ENCODE data around the gene HMG20A. TPM values are rescaled to one million over a fixed set of nuclear protein-coding genes. Genes with fewer than 3 reads are reported as not detected.
A peak's percentile ranks its signal among the peaks of the same experiment; 100 is the strongest.

HMG20A gene
- total and polyA plus RNA-seq, 2 experiments from 2014 or later = 17.8 to 57.8 TPM

- Histone ChIP-seq H4K20me1 (replicated peaks; ENCODE audit: insufficient read depth) (peaks cover 10% of the 10 kb centered on the region), H3K4me2 (no peak overlapping the region), H2AFZ (no peak overlapping the region), H3K27me3 (ENCODE audit: insufficient read depth) (no peaks in the 10 kb centered on the region), H3F3A (replicated peaks; ENCODE audit: low read depth) (no peaks in the 10 kb centered on the region), H3K36me3 (ENCODE audit: insufficient read depth) (no peaks in the 10 kb centered on the region), H3K4me3 (no peak overlapping the region), H3K9me2 (ENCODE audit: insufficient read depth) (no peaks in the 10 kb centered on the region), H3K79me2 (replicated peaks; ENCODE audit: insufficient read depth) (peaks cover 86% of the 10 kb centered on the region), H3K4me1 (ENCODE audit: insufficient read depth) (no peaks in the 10 kb centered on the region), H3K27ac (ENCODE audit: low read depth) (no peak overlapping the region)
- DNase-seq (ENCODE audit: low spot score) (no peak), ATAC-seq (no peak)
- peaks cover 8% of the 10 kb centered on the region; the same call in 2 of the 3 replicates for H3K36me3 Mint-ChIP-seq (ENCODE audit: low read depth)
- H3K4me1 Mint-ChIP-seq = peaks cover 12% of the 10 kb centered on the region
- H3K9me3 Mint-ChIP-seq = peaks cover 9% of the 10 kb centered on the region
- no peak overlapping the region for H3K4me3 Mint-ChIP-seq
- TF ChIP-seq ZNF331 (CRISPR knock-in tag; IDR thresholded peaks at IDR 0.05; ENCODE audit: low read depth) (no peak), JUNB (IDR thresholded peaks at IDR 0.05; ENCODE audit: unreplicated experiment) (no peak), POLR2AphosphoS5 (IDR thresholded peaks at IDR 0.05; ENCODE audit: low read depth) (no peak), EZH2phosphoT487 (IDR thresholded peaks at IDR 0.05; ENCODE audit: unreplicated experiment) (no peak)
- TF ChIP-seq, protein P1, sequence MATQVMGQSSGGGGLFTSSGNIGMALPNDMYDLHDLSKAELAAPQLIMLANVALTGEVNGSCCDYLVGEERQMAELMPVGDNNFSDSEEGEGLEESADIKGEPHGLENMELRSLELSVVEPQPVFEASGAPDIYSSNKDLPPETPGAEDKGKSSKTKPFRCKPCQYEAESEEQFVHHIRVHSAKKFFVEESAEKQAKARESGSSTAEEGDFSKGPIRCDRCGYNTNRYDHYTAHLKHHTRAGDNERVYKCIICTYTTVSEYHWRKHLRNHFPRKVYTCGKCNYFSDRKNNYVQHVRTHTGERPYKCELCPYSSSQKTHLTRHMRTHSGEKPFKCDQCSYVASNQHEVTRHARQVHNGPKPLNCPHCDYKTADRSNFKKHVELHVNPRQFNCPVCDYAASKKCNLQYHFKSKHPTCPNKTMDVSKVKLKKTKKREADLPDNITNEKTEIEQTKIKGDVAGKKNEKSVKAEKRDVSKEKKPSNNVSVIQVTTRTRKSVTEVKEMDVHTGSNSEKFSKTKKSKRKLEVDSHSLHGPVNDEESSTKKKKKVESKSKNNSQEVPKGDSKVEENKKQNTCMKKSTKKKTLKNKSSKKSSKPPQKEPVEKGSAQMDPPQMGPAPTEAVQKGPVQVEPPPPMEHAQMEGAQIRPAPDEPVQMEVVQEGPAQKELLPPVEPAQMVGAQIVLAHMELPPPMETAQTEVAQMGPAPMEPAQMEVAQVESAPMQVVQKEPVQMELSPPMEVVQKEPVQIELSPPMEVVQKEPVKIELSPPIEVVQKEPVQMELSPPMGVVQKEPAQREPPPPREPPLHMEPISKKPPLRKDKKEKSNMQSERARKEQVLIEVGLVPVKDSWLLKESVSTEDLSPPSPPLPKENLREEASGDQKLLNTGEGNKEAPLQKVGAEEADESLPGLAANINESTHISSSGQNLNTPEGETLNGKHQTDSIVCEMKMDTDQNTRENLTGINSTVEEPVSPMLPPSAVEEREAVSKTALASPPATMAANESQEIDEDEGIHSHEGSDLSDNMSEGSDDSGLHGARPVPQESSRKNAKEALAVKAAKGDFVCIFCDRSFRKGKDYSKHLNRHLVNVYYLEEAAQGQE (IDR thresholded peaks at IDR 0.05; ENCODE audit: unreplicated experiment) = no peak
- H3K27me3 Mint-ChIP-seq (ENCODE audit: insufficient read depth, low read depth, poor library complexity) = peaks cover under 1% of the 10 kb centered on the region
- no peak overlapping the region for H3K27ac Mint-ChIP-seq
These were observed 29.2 kb upstream of the HMG20A start for GRCh38 chr15:77391372-77391951.

DNA sequence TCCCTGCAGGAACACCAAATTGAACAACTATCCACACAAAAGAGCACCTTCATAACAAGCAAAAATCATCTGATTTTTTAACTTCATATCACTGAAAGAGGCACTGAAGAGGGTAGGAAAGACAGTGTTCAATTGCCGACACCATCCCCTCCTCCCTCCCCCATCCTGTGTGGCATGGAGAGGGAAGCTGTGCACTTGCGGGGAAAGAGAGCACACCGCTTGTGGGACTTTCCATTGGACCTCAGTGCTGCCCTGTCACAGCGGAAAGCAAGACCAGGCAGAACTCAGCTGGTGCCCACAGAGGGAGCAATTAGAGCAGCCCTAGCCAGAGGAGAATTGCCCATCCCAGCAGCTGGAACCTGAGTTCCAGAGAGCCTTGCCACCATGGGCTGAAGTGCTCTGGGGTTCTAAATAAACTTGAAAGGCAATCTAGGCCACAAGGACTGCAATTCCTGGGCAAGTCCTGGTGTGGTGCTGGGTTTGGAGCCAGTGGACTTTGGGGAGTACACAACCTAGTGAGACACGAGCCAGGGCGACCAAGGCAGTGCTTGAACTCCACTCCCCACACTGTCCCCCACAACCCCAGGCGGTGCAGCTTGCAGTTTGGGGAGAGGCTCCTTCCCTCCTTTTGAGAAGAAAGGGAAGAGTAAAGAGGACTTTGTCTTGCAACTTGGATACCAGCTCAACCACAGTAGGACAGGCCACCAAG lies 27.8 kb upstream of the HMG20A start:
- Histone ChIP-seq H3K27ac (ENCODE audit: low read depth) (no peak overlapping the region), H3K4me1 (ENCODE audit: insufficient read depth) (no peaks in the 10 kb centered on the region), H4K20me1 (replicated peaks; ENCODE audit: insufficient read depth) (peaks cover 10% of the 10 kb centered on the region), H3K4me3 (no peak overlapping the region), H2AFZ (no peak overlapping the region), H3K79me2 (replicated peaks; ENCODE audit: insufficient read depth) (peaks cover 97% of the 10 kb centered on the region), H3K9me2 (ENCODE audit: insufficient read depth) (no peaks in the 10 kb centered on the region), H3K4me2 (no peak overlapping the region), H3F3A (replicated peaks; ENCODE audit: low read depth) (no peaks in the 10 kb centered on the region), H3K27me3 (ENCODE audit: insufficient read depth) (no peaks in the 10 kb centered on the region), H3K36me3 (ENCODE audit: insufficient read depth) (no peaks in the 10 kb centered on the region)
- H3K36me3 Mint-ChIP-seq (ENCODE audit: low read depth) = peaks cover 13% of the 10 kb centered on the region; the same call in 2 of the 3 replicates
- ATAC-seq = peak; percentile 57
- H3K27ac Mint-ChIP-seq = peak overlapping the region; percentile 2
- H3K4me1 Mint-ChIP-seq = peaks cover 5% of the 10 kb centered on the region; the same call in 2 of the 3 replicates
- DNase-seq (ENCODE audit: low spot score) = no peak
- H3K9me3 Mint-ChIP-seq = peaks cover 15% of the 10 kb centered on the region
- no peak overlapping the region for H3K4me3 Mint-ChIP-seq
- H3K27me3 Mint-ChIP-seq (ENCODE audit: insufficient read depth, low read depth, poor library complexity) = peaks cover 2% of the 10 kb centered on the region
- TF ChIP-seq EZH2 (IDR thresholded peaks at IDR 0.05; ENCODE audit: low read depth, unreplicated experiment) = no peak
- TF ChIP-seq, protein P1 (IDR thresholded peaks at IDR 0.05; ENCODE audit: unreplicated experiment) = no peak
- TF ChIP-seq NANOG (IDR thresholded peaks at IDR 0.05; ENCODE audit: borderline replicate concordance) = no peak

Measured in GM23338 (cell line).